ENCODE measurements around the gene ZXDC. TPM values are rescaled to one million over a fixed set of nuclear protein-coding genes. Genes with fewer than 3 reads are reported as not detected.

Gene ZXDC
- polyA plus RNA-seq, 6 donors from 2014 or later: 11.9 to 26.9 (median 16.2) TPM

GRCh38 chr3:126472277-126473006 lies 3.2 kb downstream of the ZXDC start:
- H3K36me3 Mint-ChIP-seq: peaks cover 8 to 31% of the 10 kb centered on the region in 2 donors
- no peaks in the 10 kb centered on the region for H3K9me3 Mint-ChIP-seq
- H3K27ac Mint-ChIP-seq: peak overlapping the region in 2 of 6 donors; percentile 24 to 50
- DNase-seq (no peak), ATAC-seq (ENCODE audit: low read depth in 2 of 2) (no peak)
- H3K4me3 Mint-ChIP-seq: peak overlapping the region; percentile 45 to 90 (median 80)
- H3K27me3 Mint-ChIP-seq: no peaks in the 10 kb centered on the region
- peaks cover 50 to 57% (median 56%) of the 10 kb centered on the region in 3 donors for H3K4me1 Mint-ChIP-seq

DNA sequence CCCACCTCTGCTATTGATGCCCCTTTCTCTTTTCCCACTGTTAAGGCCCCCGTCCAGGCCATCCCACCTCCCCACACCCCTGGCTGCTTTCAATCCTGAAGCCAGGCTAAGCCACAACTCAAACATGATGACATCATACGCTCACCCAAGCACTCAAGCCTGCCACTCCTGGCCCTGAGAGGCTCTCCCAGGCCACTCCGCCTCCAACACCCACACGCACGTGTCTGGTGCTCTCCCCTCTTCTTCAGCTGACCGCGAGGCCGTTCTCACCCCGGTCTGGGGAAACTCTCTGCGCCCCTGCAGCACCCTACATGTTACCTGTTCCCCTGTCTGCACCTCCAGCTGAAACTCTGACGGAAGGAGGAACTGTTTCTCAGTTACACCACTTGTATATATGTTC lies 6.2 kb downstream of the ZXDC start:
- Mint-ChIP-seq H3K4me1 (peaks cover 39 to 53% (median 45%) of the 10 kb centered on the region in 3 donors), H3K27me3 (no peaks in the 10 kb centered on the region), H3K27ac (peak overlapping the region in 3 of 6 donors; percentile 30 to 68 (median 32)), H3K36me3 (peaks cover 14 to 33% of the 10 kb centered on the region in 2 donors), H3K4me3 (no peak overlapping the region), H3K9me3 (no peaks in the 10 kb centered on the region)
- ATAC-seq (ENCODE audit: low read depth in 2 of 2) (no peak), DNase-seq (no peak)

DNA sequence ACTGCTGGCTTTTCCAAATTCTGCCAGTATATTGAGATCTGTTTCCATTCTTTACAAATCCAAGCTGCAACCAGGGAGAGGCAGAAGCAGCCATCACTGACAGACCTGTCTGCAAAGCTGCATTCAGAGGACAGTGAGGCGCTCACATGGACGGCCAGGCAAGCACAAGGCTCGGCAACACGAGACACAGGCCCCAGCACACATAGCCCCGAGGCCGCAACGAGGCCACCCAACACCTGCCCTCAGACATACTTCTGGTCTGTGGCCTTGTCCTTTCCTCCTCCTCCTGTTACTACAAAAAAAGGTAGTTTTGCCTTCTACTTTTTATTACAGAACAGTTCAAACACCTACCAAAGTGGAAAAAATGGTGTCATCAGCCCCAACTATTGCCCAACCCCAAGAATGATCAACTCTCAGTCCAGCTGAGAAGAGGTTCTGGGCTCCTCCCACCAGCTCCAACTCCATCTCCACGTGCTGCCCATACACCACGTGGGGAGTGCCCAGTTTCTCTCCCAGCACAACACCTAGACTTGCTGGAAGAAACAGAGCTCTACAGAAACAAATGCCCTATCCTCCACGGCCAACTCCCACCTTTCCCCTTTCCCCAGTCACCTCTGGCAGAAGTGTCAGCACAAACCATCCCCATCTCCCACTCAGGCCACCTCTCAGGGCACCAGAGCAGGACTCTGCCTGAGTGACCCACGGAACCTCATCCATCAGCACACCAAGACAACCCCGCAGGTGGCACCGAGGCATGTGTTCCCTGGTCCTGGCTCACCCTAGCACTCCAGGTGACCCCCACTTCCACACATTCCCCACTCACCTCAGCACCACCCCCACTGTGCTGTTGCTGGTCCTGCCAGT lies 7.4 kb downstream of the ZXDC start:
- Mint-ChIP-seq H3K9me3 (no peaks in the 10 kb centered on the region), H3K4me1 (peaks cover 33 to 45% (median 33%) of the 10 kb centered on the region in 3 donors), H3K27ac (peak overlapping the region in 3 of 6 donors; percentile 37 to 92 (median 71)), H3K27me3 (no peaks in the 10 kb centered on the region), H3K4me3 (no peak overlapping the region), H3K36me3 (peaks cover 12 to 34% of the 10 kb centered on the region in 2 donors)
- no peak for DNase-seq
- no peak for ATAC-seq (ENCODE audit: low read depth in 2 of 2)

- ATAC-seq (ENCODE audit: low read depth in 2 of 2): no peak
- no peak overlapping the region for H3K27ac Mint-ChIP-seq
- H3K36me3 Mint-ChIP-seq: peaks cover 6 to 28% of the 10 kb centered on the region in 2 donors
- no peak for DNase-seq
- peaks cover 26 to 38% (median 26%) of the 10 kb centered on the region in 3 donors for H3K4me1 Mint-ChIP-seq
- H3K27me3 Mint-ChIP-seq: no peaks in the 10 kb centered on the region
- no peaks in the 10 kb centered on the region for H3K9me3 Mint-ChIP-seq
- no peak overlapping the region for H3K4me3 Mint-ChIP-seq
Measured at GRCh38 chr3:126467611-126467955, 8.1 kb downstream of the ZXDC start.

- Mint-ChIP-seq H3K27me3 (no peaks in the 10 kb centered on the region), H3K36me3 (peaks cover 6 to 28% of the 10 kb centered on the region in 2 donors), H3K9me3 (no peaks in the 10 kb centered on the region), H3K27ac (no peak overlapping the region), H3K4me3 (no peak overlapping the region), H3K4me1 (peaks cover 21 to 33% (median 21%) of the 10 kb centered on the region in 3 donors)
- DNase-seq (no peak), ATAC-seq (ENCODE audit: low read depth in 2 of 2) (no peak)
Measured at GRCh38 chr3:126466886-126467610, 8.6 kb downstream of the ZXDC start.

- no peak for ATAC-seq (ENCODE audit: low read depth in 2 of 2)
- Mint-ChIP-seq H3K4me3 (no peak overlapping the region), H3K27me3 (no peaks in the 10 kb centered on the region), H3K27ac (no peak overlapping the region), H3K9me3 (no peaks in the 10 kb centered on the region), H3K36me3 (peaks cover 14 to 28% of the 10 kb centered on the region in 2 donors), H3K4me1 (peaks cover 13 to 31% (median 21%) of the 10 kb centered on the region in 3 donors)
- DNase-seq: no peak
Measured at GRCh38 chr3:126465928-126466544, 9.7 kb downstream of the ZXDC start.

- no peaks in the 10 kb centered on the region for H3K27me3 Mint-ChIP-seq
- peaks cover 14 to 27% of the 10 kb centered on the region in 2 donors for H3K36me3 Mint-ChIP-seq
- H3K4me1 Mint-ChIP-seq: peaks cover 10 to 31% (median 21%) of the 10 kb centered on the region in 3 donors
Measured at GRCh38 chr3:126464997-126465396, 10.7 kb downstream of the ZXDC start.

DNA sequence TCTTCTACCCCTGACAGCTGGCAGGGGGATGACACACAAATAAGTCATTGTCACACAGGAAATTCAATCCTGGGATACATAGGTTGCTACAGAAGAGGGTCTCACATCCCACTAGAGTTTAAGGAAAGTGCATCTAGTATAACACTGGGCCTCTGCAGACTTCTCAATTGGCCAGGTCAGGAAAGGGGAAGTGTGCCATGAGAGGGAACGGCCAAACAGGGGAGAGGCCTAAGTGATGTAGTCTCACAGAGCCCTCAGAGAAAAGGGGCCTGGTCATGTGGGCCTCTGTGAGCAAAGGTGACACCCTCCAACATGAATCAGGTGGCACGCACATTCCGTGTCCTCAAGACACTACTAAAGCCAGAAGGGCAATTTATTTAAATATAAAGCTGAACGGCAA lies 11.2 kb downstream of the ZXDC start:
- H3K27ac Mint-ChIP-seq: peak overlapping the region in 1 of 6 donors; percentile 12
- peaks cover 10 to 28% (median 16%) of the 10 kb centered on the region in 3 donors for H3K4me1 Mint-ChIP-seq
- peak; percentile 56 to 67 for ATAC-seq (ENCODE audit: low read depth in 2 of 2)
- no peak overlapping the region for H3K4me3 Mint-ChIP-seq
- H3K9me3 Mint-ChIP-seq: no peaks in the 10 kb centered on the region
- DNase-seq: no peak
- H3K27me3 Mint-ChIP-seq: no peaks in the 10 kb centered on the region
- H3K36me3 Mint-ChIP-seq: peaks cover 14 to 22% of the 10 kb centered on the region in 2 donors

More at GRCh38 chr3:126464997-126465396, 10.7 kb downstream of the ZXDC start:
- no peak for ATAC-seq (ENCODE audit: low read depth in 2 of 2)
- Mint-ChIP-seq H3K9me3 (no peaks in the 10 kb centered on the region), H3K27ac (no peak overlapping the region), H3K4me3 (no peak overlapping the region)
- DNase-seq: no peak

DNA sequence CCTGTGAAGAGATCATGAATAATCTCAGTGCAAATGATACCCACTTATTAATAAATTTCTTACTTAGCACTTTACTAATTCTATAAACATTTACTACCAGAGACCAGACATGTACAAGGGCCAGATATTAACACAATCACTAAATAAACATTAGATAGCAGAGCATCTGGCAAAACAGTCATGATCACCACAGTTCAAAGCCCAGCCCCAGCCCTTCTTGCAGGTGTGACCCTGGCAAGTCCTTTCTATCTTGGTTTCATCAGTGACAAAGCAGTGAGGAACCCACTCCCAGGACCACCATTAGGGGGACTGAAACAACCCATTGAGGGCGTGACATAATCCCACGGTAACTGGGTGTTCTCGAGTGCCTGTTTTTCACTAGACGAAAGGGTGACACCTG lies 11.6 kb downstream of the ZXDC start:
- no peaks in the 10 kb centered on the region for H3K9me3 Mint-ChIP-seq
- no peak for ATAC-seq (ENCODE audit: low read depth in 2 of 2)
- peaks cover 14 to 18% of the 10 kb centered on the region in 2 donors for H3K36me3 Mint-ChIP-seq

DNA sequence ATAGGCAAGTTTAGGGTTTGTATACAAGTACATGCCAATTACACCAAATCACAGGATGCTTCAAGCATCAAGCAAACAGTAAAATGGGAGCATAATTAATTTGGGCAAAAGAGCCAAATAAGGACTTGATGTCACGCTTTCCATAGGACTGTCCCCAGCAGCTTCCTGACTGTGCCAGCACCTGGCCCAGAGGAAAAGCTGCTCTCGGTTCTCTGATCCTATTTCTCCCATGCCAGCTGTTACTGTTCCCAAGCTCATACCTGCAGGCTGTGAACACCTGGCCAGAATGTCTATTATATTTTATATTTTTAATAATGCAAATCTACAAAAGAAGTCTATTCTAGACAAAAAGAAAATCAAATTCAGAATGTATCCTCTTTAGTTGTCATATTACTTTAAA lies 12.2 kb downstream of the ZXDC start:
- no peaks in the 10 kb centered on the region for H3K9me3 Mint-ChIP-seq
- peaks cover 12 to 14% of the 10 kb centered on the region in 2 donors for H3K36me3 Mint-ChIP-seq
- no peak for ATAC-seq (ENCODE audit: low read depth in 2 of 2)
- DNase-seq: no peak
- no peak overlapping the region for H3K4me3 Mint-ChIP-seq
- no peaks in the 10 kb centered on the region for H3K27me3 Mint-ChIP-seq
- peaks cover 4 to 21% (median 9%) of the 10 kb centered on the region in 3 donors for H3K4me1 Mint-ChIP-seq
- no peak overlapping the region for H3K27ac Mint-ChIP-seq

More for the DNA sequence above, 11.6 kb downstream of the ZXDC start:
- Mint-ChIP-seq H3K27ac (peak overlapping the region in 1 of 6 donors; percentile 12), H3K4me3 (no peak overlapping the region), H3K27me3 (no peaks in the 10 kb centered on the region), H3K4me1 (peaks cover 8 to 24% (median 12%) of the 10 kb centered on the region in 3 donors)
- DNase-seq: no peak

GRCh38 chr3:126461450-126462070 lies 14.1 kb downstream of the ZXDC start:
- no peaks in the 10 kb centered on the region for H3K9me3 Mint-ChIP-seq
- H3K36me3 Mint-ChIP-seq: peaks cover 7 to 9% of the 10 kb centered on the region in 2 donors
- no peak overlapping the region for H3K27ac Mint-ChIP-seq
- ATAC-seq (ENCODE audit: low read depth in 2 of 2) (no peak), DNase-seq (no peak)
- peaks cover 0 to 17% (median 10%) of the 10 kb centered on the region in 3 donors for H3K4me1 Mint-ChIP-seq
- no peak overlapping the region for H3K4me3 Mint-ChIP-seq
- H3K27me3 Mint-ChIP-seq: no peaks in the 10 kb centered on the region

DNA sequence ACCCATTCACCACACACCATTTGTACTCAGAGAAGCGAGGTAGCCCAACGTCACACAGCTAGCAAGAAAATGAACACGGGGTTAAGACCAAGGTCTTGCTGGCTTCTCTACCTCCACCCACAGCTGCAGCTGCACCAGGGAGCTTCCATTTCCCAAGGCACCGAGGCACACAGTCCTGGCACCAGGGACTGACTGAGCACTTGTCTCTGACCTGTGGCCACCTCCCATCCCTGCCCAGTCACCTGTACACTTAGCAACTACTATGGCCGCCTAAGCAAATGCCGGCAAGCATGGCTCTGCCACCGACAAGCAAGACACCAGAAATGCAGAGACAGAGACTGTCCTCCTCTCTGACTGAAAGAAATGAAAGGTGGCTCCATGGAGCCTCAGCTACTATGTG lies 15.3 kb downstream of the ZXDC start:
- H3K4me1 Mint-ChIP-seq: peaks cover 0 to 16% (median 10%) of the 10 kb centered on the region in 3 donors
- no peak for DNase-seq
- no peak overlapping the region for H3K4me3 Mint-ChIP-seq
- peaks cover 7 to 9% of the 10 kb centered on the region in 2 donors for H3K36me3 Mint-ChIP-seq
- ATAC-seq (ENCODE audit: low read depth in 2 of 2): no peak
- no peaks in the 10 kb centered on the region for H3K9me3 Mint-ChIP-seq
- no peak overlapping the region for H3K27ac Mint-ChIP-seq
- no peaks in the 10 kb centered on the region for H3K27me3 Mint-ChIP-seq
